ENCODE results near the gene SLCO3A1. TPM values are rescaled to one million over a fixed set of nuclear protein-coding genes. Genes with fewer than 3 reads are reported as not detected.

The SLCO3A1 gene
- total and polyA plus RNA-seq, 2 experiments from 2014 or later: 1.9 to 6.9 TPM

- H3K4me2 ChIP-seq (ENCODE audit: unreplicated experiment): no peak overlapping the region
- H2AFZ ChIP-seq: no peak overlapping the region
- 85 to 91% methylated on average over 4 of the region's 4 CpGs for WGBS, 2 experiments (ENCODE audit: low coverage in 1 of 2, low lambda C conversion rate in 2 of 2, missing lambda C conversion rate in 2 of 2)
- no peaks in the 10 kb centered on the region for H3K79me2 ChIP-seq (ENCODE audit: insufficient read depth)
- in situ Hi-C loops (cut with MboI): no loop called here
- H3K27me3 ChIP-seq (replicated peaks; ENCODE audit: insufficient read depth): no peaks in the 10 kb centered on the region
- H3K4me3 ChIP-seq: no peak overlapping the region
- H3K36me3 ChIP-seq (ENCODE audit: low read depth): no peaks in the 10 kb centered on the region
- H3F3A ChIP-seq (ENCODE audit: insufficient read depth): no peaks in the 10 kb centered on the region
- H3K4me1 ChIP-seq (ENCODE audit: insufficient read depth): no peaks in the 10 kb centered on the region
- no peaks in the 10 kb centered on the region for H3K9me2 ChIP-seq (ENCODE audit: insufficient read depth)
- no peak overlapping the region for H3K27ac ChIP-seq
- H3K9ac ChIP-seq: no peak overlapping the region
- no peaks in the 10 kb centered on the region for H3K9me3 ChIP-seq (ENCODE audit: low read depth)
- TF ChIP-seq EZH2phosphoT487 (IDR thresholded peaks at IDR 0.05; ENCODE audit: insufficient read depth, low read depth) (no peak), EZH2 (IDR thresholded peaks at IDR 0.05; ENCODE audit: insufficient read depth, poor library complexity, severe bottlenecking) (no peak)
- no peak for DNase-seq
- no peaks in the 10 kb centered on the region for H4K20me1 ChIP-seq (ENCODE audit: insufficient read depth)
These were observed 71.5 kb downstream of the SLCO3A1 start for GRCh38 chr15:91924837-91925495.

GRCh38 chr15:91925794-91926193, 72.3 kb downstream of the SLCO3A1 start:
- H3K9me2 ChIP-seq (ENCODE audit: insufficient read depth): no peaks in the 10 kb centered on the region
- H3K27ac ChIP-seq: no peak overlapping the region
- no peaks in the 10 kb centered on the region for H3K4me1 ChIP-seq (ENCODE audit: insufficient read depth)
- no peak overlapping the region for H2AFZ ChIP-seq
- no peak overlapping the region for H3K9ac ChIP-seq
- H3F3A ChIP-seq (ENCODE audit: insufficient read depth): no peaks in the 10 kb centered on the region
- no peaks in the 10 kb centered on the region for H3K36me3 ChIP-seq (ENCODE audit: low read depth)
- H3K4me2 ChIP-seq (ENCODE audit: unreplicated experiment): no peak overlapping the region
- H4K20me1 ChIP-seq (ENCODE audit: insufficient read depth): no peaks in the 10 kb centered on the region
- H3K79me2 ChIP-seq (ENCODE audit: insufficient read depth): no peaks in the 10 kb centered on the region
- TF ChIP-seq EZH2 (IDR thresholded peaks at IDR 0.05; ENCODE audit: insufficient read depth, poor library complexity, severe bottlenecking): no peak
- TF ChIP-seq EZH2phosphoT487 (IDR thresholded peaks at IDR 0.05; ENCODE audit: insufficient read depth, low read depth): no peak
- DNase-seq: no peak
- WGBS, 2 experiments (ENCODE audit: low coverage in 1 of 2, low lambda C conversion rate in 2 of 2, missing lambda C conversion rate in 2 of 2): 77 to 85% methylated on average over 3 of the region's 3 CpGs
- in situ Hi-C loops (cut with MboI): no loop called here
- no peak overlapping the region for H3K4me3 ChIP-seq
- H3K9me3 ChIP-seq (ENCODE audit: low read depth): no peaks in the 10 kb centered on the region
- no peaks in the 10 kb centered on the region for H3K27me3 ChIP-seq (replicated peaks; ENCODE audit: insufficient read depth)

GRCh38 chr15:91926908-91927270, 73.4 kb downstream of the SLCO3A1 start:
- in situ Hi-C loops (cut with MboI): no loop called here
- H3K4me2 ChIP-seq (ENCODE audit: unreplicated experiment): no peak overlapping the region
- H3K79me2 ChIP-seq (ENCODE audit: insufficient read depth): no peaks in the 10 kb centered on the region
- TF ChIP-seq EZH2phosphoT487 (IDR thresholded peaks at IDR 0.05; ENCODE audit: insufficient read depth, low read depth): no peak
- no peak for TF ChIP-seq EZH2 (IDR thresholded peaks at IDR 0.05; ENCODE audit: insufficient read depth, poor library complexity, severe bottlenecking)
- H4K20me1 ChIP-seq (ENCODE audit: insufficient read depth): no peaks in the 10 kb centered on the region
- no peaks in the 10 kb centered on the region for H3K9me3 ChIP-seq (ENCODE audit: low read depth)
- no peaks in the 10 kb centered on the region for H3K27me3 ChIP-seq (replicated peaks; ENCODE audit: insufficient read depth)
- H2AFZ ChIP-seq: no peak overlapping the region
- no peak overlapping the region for H3K9ac ChIP-seq
- H3K27ac ChIP-seq: no peak overlapping the region
- H3K4me1 ChIP-seq (ENCODE audit: insufficient read depth): no peaks in the 10 kb centered on the region
- H3K9me2 ChIP-seq (ENCODE audit: insufficient read depth): no peaks in the 10 kb centered on the region
- H3F3A ChIP-seq (ENCODE audit: insufficient read depth): no peaks in the 10 kb centered on the region
- H3K36me3 ChIP-seq (ENCODE audit: low read depth): no peaks in the 10 kb centered on the region
- DNase-seq: peak; percentile 22
- H3K4me3 ChIP-seq: no peak overlapping the region
- WGBS, 2 experiments (ENCODE audit: low coverage in 1 of 2, low lambda C conversion rate in 2 of 2, missing lambda C conversion rate in 2 of 2): 22 to 26% methylated on average over 4 of the region's 4 CpGs

DNA sequence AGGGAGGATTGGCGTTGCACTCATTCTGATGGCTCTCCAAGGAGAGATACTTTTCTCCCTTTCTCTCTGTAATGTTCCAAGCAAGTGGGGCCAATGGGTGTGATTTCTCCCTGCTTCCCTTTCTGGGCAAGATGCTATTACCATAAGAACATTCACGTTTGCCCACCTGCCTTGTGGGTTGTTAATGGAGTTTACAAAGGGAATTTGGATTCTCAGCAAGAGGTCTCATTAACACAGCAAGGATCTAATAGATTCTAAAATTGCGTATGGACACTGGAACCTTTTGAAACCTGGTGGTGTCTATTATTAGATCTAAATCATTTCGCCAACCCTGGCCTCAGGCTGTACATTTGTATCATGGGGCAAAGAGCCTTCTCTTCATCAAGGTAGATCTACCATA, 74.1 kb downstream of the SLCO3A1 start:
- no peak for DNase-seq
- WGBS, 2 experiments (ENCODE audit: low coverage in 1 of 2, low lambda C conversion rate in 2 of 2, missing lambda C conversion rate in 2 of 2): 81 to 89% methylated on average over 4 of the region's 4 CpGs
- H3K27me3 ChIP-seq (replicated peaks; ENCODE audit: insufficient read depth): no peaks in the 10 kb centered on the region
- H3F3A ChIP-seq (ENCODE audit: insufficient read depth): no peaks in the 10 kb centered on the region
- H3K9me2 ChIP-seq (ENCODE audit: insufficient read depth): no peaks in the 10 kb centered on the region
- no peaks in the 10 kb centered on the region for H3K79me2 ChIP-seq (ENCODE audit: insufficient read depth)
- H3K4me2 ChIP-seq (ENCODE audit: unreplicated experiment): no peak overlapping the region
- no peak overlapping the region for H3K27ac ChIP-seq
- H3K9ac ChIP-seq: no peak overlapping the region
- H4K20me1 ChIP-seq (ENCODE audit: insufficient read depth): no peaks in the 10 kb centered on the region
- no peaks in the 10 kb centered on the region for H3K36me3 ChIP-seq (ENCODE audit: low read depth)
- no peaks in the 10 kb centered on the region for H3K4me1 ChIP-seq (ENCODE audit: insufficient read depth)
- in situ Hi-C loops (cut with MboI): no loop called here
- no peak overlapping the region for H2AFZ ChIP-seq
- TF ChIP-seq EZH2 (IDR thresholded peaks at IDR 0.05; ENCODE audit: insufficient read depth, poor library complexity, severe bottlenecking) (no peak), EZH2phosphoT487 (IDR thresholded peaks at IDR 0.05; ENCODE audit: insufficient read depth, low read depth) (no peak)
- no peaks in the 10 kb centered on the region for H3K9me3 ChIP-seq (ENCODE audit: low read depth)
- no peak overlapping the region for H3K4me3 ChIP-seq

All from GM23248 (cell line).